Daoy (cell line): ENCODE results near the gene SMAD1. TPM values are rescaled to one million over a fixed set of nuclear protein-coding genes. Genes with fewer than 3 reads are reported as not detected.
A peak's percentile ranks its signal among the peaks of the same experiment; 100 is the strongest.
"Not testable (repeated sequence)": the region's sequence is repeated elsewhere in the genome, so short reads cannot be mapped to it uniquely, and the experiment has no call there.

Experiments
- DNase-seq: peaks from one replicate; pipeline ENCODE4 v3.0.0-alpha.2; 2015; ENCODE audit warnings: low read depth
- total RNA-seq: library from RNA; depleted of rRNA; stranded (reverse); fragments of >200 nt; shearing (Covaris generic); gene quantifications from 2 replicates; pipeline ENCODE4 v1.2.3, GENCODE V29; 2014

SMAD1 gene
- total RNA-seq, 1 experiment from 2014 or later, result 14.4 TPM

GRCh38 chr4:145527773-145528172 is 46.1 kb downstream of the SMAD1 start:
- DNase-seq, result no peak

GRCh38 chr4:145528601-145529000 is 46.9 kb downstream of the SMAD1 start:
- DNase-seq, result no peak

GRCh38 chr4:145530189-145530588 is 48.5 kb downstream of the SMAD1 start:
- no peak for DNase-seq

GRCh38 chr4:145530662-145531061 is 49.0 kb downstream of the SMAD1 start:
- DNase-seq, result peak; percentile 4

GRCh38 chr4:145531223-145531622 is 49.6 kb downstream of the SMAD1 start:
- DNase-seq, result no peak

GRCh38 chr4:145531859-145532258 is 50.2 kb downstream of the SMAD1 start:
- DNase-seq, result no peak

- DNase-seq, result no peak
Observed at GRCh38 chr4:145533001-145533400, 51.3 kb downstream of the SMAD1 start.

- not testable (repeated sequence) for DNase-seq
Observed at GRCh38 chr4:145533415-145533814, 51.8 kb downstream of the SMAD1 start.

GRCh38 chr4:145533961-145534360 is 52.3 kb downstream of the SMAD1 start:
- no peak for DNase-seq

GRCh38 chr4:145535202-145535601 is 53.5 kb downstream of the SMAD1 start:
- DNase-seq, result no peak

GRCh38 chr4:145536044-145536443 is 54.4 kb downstream of the SMAD1 start:
- DNase-seq, result no peak

- DNase-seq, result no peak
Observed at GRCh38 chr4:145538596-145538995, 56.9 kb downstream of the SMAD1 start.

GRCh38 chr4:145539671-145540070 is 58.0 kb downstream of the SMAD1 start:
- no peak for DNase-seq

- no peak for DNase-seq
Observed at GRCh38 chr4:145540235-145540634, 58.6 kb downstream of the SMAD1 start.

- no peak for DNase-seq
Observed at GRCh38 chr4:145541346-145541745, 59.7 kb downstream of the SMAD1 start.

- DNase-seq, result no peak
Observed at GRCh38 chr4:145545031-145545430, 63.4 kb downstream of the SMAD1 start.

GRCh38 chr4:145545538-145546174 is 64.0 kb downstream of the SMAD1 start:
- DNase-seq, result peak; percentile 69

- DNase-seq, result peak; percentile 6
Observed at GRCh38 chr4:145546175-145546915, 64.7 kb downstream of the SMAD1 start.

- no peak for DNase-seq
Observed at GRCh38 chr4:145551660-145552059, 70.0 kb downstream of the SMAD1 start.

- no peak for DNase-seq
Observed at GRCh38 chr4:145552181-145552822, 70.6 kb downstream of the SMAD1 start.

GRCh38 chr4:145553375-145553774 is 71.7 kb downstream of the SMAD1 start:
- DNase-seq, result no peak

GRCh38 chr4:145554691-145555090 is 73.0 kb downstream of the SMAD1 start:
- DNase-seq, result no peak

GRCh38 chr4:145557720-145558119 is 76.1 kb downstream of the SMAD1 start:
- DNase-seq, result peak; percentile 16
